Measurements from ENCODE around the gene KRT33B. TPM values are rescaled to one million over a fixed set of nuclear protein-coding genes. Genes with fewer than 3 reads are reported as not detected.
"Not testable (repeated sequence)": the region's sequence is repeated elsewhere in the genome, so short reads cannot be mapped to it uniquely, and the experiment has no call there.

The KRT33B gene
- total RNA-seq, 4 donors from 2014 or later: not detected

- Histone ChIP-seq H3K27ac (no peak overlapping the region), H3K4me3 (no peak overlapping the region), H3K9me3 (no peaks in the 10 kb centered on the region), H3K4me1 (no peaks in the 10 kb centered on the region), H3K36me3 (no peaks in the 10 kb centered on the region), H3K27me3 (no peaks in the 10 kb centered on the region)
- no peak for TF ChIP-seq CTCF (IDR thresholded peaks at IDR 0.05)
- no peak for TF ChIP-seq POLR2A (IDR thresholded peaks at IDR 0.05)
- intact Hi-C loops (cut with DNase I; ENCODE audit: low total_unique reads): no loop called here
- no peak for DNase-seq
These were observed 9.2 kb downstream of the KRT33B start for GRCh38 chr17:41360296-41360995.

GRCh38 chr17:41354536-41354935 is 15.1 kb downstream of the KRT33B start:
- Histone ChIP-seq H3K36me3 (no peaks in the 10 kb centered on the region), H3K4me1 (no peaks in the 10 kb centered on the region), H3K4me3 (no peak overlapping the region), H3K9me3 (no peaks in the 10 kb centered on the region), H3K27ac (no peak overlapping the region), H3K27me3 (no peaks in the 10 kb centered on the region)
- intact Hi-C loops (cut with DNase I; ENCODE audit: low total_unique reads): no loop called here
- TF ChIP-seq POLR2A (IDR thresholded peaks at IDR 0.05): no peak
- no peak for TF ChIP-seq CTCF (IDR thresholded peaks at IDR 0.05)
- no peak for DNase-seq

GRCh38 chr17:41352597-41353366 is 16.8 kb downstream of the KRT33B start:
- H3K27me3 ChIP-seq: no peaks in the 10 kb centered on the region
- intact Hi-C loops (cut with DNase I; ENCODE audit: low total_unique reads): no loop called here
- TF ChIP-seq CTCF (IDR thresholded peaks at IDR 0.05) (no peak), POLR2A (IDR thresholded peaks at IDR 0.05) (no peak)
- no peak overlapping the region for H3K4me3 ChIP-seq
- H3K36me3 ChIP-seq: no peaks in the 10 kb centered on the region
- H3K9me3 ChIP-seq: no peaks in the 10 kb centered on the region
- DNase-seq: no peak
- no peak overlapping the region for H3K27ac ChIP-seq
- no peaks in the 10 kb centered on the region for H3K4me1 ChIP-seq

DNA sequence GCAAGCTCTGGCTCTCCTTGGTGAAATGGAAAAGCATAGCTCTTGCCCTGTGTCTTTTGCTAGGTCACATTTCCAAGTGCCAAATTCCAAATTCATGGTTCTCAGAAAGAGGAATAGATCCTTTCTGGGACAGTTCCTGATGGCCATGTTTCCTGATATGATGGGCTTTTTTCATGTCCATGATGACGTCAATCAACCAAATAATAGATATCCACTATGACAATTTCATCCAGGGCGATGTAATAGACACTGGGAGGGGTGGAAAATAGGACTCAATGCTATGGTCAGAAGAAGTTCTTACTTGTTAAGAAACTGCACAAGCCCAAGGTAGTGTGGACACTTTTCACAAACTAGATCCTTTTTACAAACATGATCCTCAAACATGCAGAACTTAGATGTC is 18.4 kb downstream of the KRT33B start:
- Histone ChIP-seq H3K27me3 (no peaks in the 10 kb centered on the region), H3K4me3 (no peak overlapping the region), H3K4me1 (no peaks in the 10 kb centered on the region), H3K36me3 (no peaks in the 10 kb centered on the region), H3K9me3 (no peaks in the 10 kb centered on the region), H3K27ac (no peak overlapping the region)
- TF ChIP-seq CTCF (IDR thresholded peaks at IDR 0.05) (no peak), POLR2A (IDR thresholded peaks at IDR 0.05) (no peak)
- DNase-seq: no peak
- intact Hi-C loops (cut with DNase I; ENCODE audit: low total_unique reads): no loop called here

DNA sequence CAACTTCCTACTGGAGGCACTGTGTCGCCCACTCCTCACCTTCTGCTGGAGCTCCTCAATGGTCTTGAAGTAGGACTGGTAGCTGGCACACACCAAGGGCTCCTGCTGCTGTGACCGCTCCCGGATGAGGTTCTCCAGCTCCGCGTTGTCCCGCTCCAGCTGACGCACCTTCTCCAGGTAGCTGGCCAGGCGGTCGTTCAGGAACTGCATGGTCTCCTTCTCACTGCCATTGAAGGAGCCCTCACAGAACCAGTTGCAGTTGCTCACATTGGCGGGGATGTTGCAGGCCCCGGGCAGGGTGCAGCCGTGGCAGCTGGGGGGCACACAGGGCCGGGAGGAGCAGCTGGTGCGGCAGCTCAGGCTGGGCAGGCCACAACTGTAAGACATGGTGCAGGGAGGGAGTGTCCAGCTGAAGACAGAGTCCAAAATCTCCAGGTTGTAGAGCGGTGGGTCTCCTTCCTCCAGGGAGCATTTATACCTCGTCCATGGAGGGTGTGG is 19.2 kb downstream of the KRT33B start, which contains the start of gene KRT33A:
KRT33A (minus strand) TSS at position 448 of the 498 bp plus-strand sequence; CDS start at position 387, 61 bp downstream.
- H3K4me3 ChIP-seq; H3K27me3 ChIP-seq; H3K36me3 ChIP-seq; H3K9me3 ChIP-seq; intact Hi-C loops (cut with DNase I; ENCODE audit: low total_unique reads); H3K27ac ChIP-seq; DNase-seq; H3K4me1 ChIP-seq: not testable (repeated sequence)
